ENCODE measurements around the gene AUNIP.

- TF ChIP-seq CTCF (IDR thresholded peaks at IDR 0.05 in 8 of 11, conservative IDR thresholded peaks at IDR 0.05 in 3 of 11) (no peak), POLR2A (IDR thresholded peaks at IDR 0.05) (no peak)
Observed at GRCh38 chr1:25808481-25809244, 50.6 kb downstream of the AUNIP start.
